Tibial nerve (tissue), 4 donors: Measurements from ENCODE around the gene CKAP5. TPM values are rescaled to one million over a fixed set of nuclear protein-coding genes. Genes with fewer than 3 reads are reported as not detected.
"Not testable (repeated sequence)": the region's sequence is repeated elsewhere in the genome, so short reads cannot be mapped to it uniquely, and the experiment has no call there.

ENCODE experiments used
- DNase-seq, 2 donors: peaks; one replicate each; pipeline ENCODE4 v3.0.0-alpha.2; 2019; ENCODE audit warnings: low spot score in 2 of 2
- H3K27ac ChIP-seq, 4 donors: fragments of 200-600 bp; sonication (generic) in 3 of 4; one replicate each; pipeline ENCODE4 v1.5.1; 2017 to 2019; ENCODE audit warnings: mild to moderate bottlenecking in 1 of 4
- H3K27me3 ChIP-seq, 2 donors: fragments of 200-600 bp; sonication (generic) in 1 of 2; one replicate each; pipeline versions ENCODE4 v1.5.1 to v1.6.0; 2017 to 2019
- H3K36me3 ChIP-seq, 3 donors: fragments of 200-600 bp; sonication (generic); one replicate each; pipeline ENCODE4 v1.5.1; 2018 to 2019
- H3K4me1 ChIP-seq, 4 donors: fragments of 200-600 bp; sonication (generic) in 3 of 4; one replicate each; pipeline ENCODE4 v1.5.1; 2017 to 2019
- H3K4me3 ChIP-seq, 4 donors: fragments of 200-600 bp; sonication (generic) in 3 of 4; one replicate each; pipeline ENCODE4 v1.5.1; 2017 to 2019; ENCODE audit warnings: mild to moderate bottlenecking in 1 of 4, moderate library complexity in 1 of 4
- H3K9me3 ChIP-seq, 4 donors: fragments of 200-600 bp; sonication (generic) in 3 of 4; one replicate each; pipeline ENCODE4 v1.5.1; 2017 to 2019
- EP300 ChIP-seq, 2 donors: sonication (generic); formaldehyde crosslinking; IDR thresholded peaks; one replicate each; pipeline ENCODE4 v1.6.1; 2017; ENCODE audit warnings: antibody characterized with exemption in 2 of 2, mild to moderate bottlenecking in 1 of 2
- POLR2A ChIP-seq, 2 donors: fragments of 450-650 bp; IDR thresholded peaks; one replicate each; pipeline ENCODE4 v1.6.1; 2017; ENCODE audit warnings: antibody characterized with exemption in 2 of 2, mild to moderate bottlenecking in 2 of 2, moderate library complexity in 2 of 2
- WGBS, 2 donors: methylation state at CpG; one replicate each; pipeline ENCODE4 v1.1.5; 2018; 5-methylcytosine and 5-hydroxymethylcytosine counted together
- total RNA-seq, 4 donors: library from RNA; depleted of rRNA; stranded (reverse); fragments of >200 nt; gene quantifications; one replicate each; pipeline ENCODE4 v1.1.0, GENCODE V29; 2016
- TF ChIP-seq, protein P1 (sequence below), 5 experiments: fragments of 200-600 bp in 3 of 5; fragments of 450-650 bp in 2 of 5; sonication (generic) in 3 of 5; IDR thresholded peaks; one replicate each; pipeline ENCODE4 v1.5.1; 2016 to 2019; ENCODE audit warnings: antibody characterized with exemption in 5 of 5, mild to moderate bottlenecking in 3 of 5, moderate library complexity in 2 of 5

The CKAP5 gene
- total RNA-seq, 4 donors from 2014 or later = 36.9 to 52.7 (median 47.7) TPM

GRCh38 chr11:46718155-46719019, 127.7 kb downstream of the CKAP5 start:
- Histone ChIP-seq H3K4me1 (no peaks in the 10 kb centered on the region), H3K9me3 (no peaks in the 10 kb centered on the region), H3K27ac (no peak overlapping the region), H3K27me3 (no peaks in the 10 kb centered on the region), H3K4me3 (no peak overlapping the region), H3K36me3 (no peaks in the 10 kb centered on the region)
- 74 to 79% methylated on average over 11 of the region's 11 CpGs for WGBS, 2 donors
- no peak for DNase-seq
- TF ChIP-seq POLR2A (IDR thresholded peaks at IDR 0.05) (no peak), EP300 (IDR thresholded peaks at IDR 0.05) (no peak)
- TF ChIP-seq, protein P1, sequence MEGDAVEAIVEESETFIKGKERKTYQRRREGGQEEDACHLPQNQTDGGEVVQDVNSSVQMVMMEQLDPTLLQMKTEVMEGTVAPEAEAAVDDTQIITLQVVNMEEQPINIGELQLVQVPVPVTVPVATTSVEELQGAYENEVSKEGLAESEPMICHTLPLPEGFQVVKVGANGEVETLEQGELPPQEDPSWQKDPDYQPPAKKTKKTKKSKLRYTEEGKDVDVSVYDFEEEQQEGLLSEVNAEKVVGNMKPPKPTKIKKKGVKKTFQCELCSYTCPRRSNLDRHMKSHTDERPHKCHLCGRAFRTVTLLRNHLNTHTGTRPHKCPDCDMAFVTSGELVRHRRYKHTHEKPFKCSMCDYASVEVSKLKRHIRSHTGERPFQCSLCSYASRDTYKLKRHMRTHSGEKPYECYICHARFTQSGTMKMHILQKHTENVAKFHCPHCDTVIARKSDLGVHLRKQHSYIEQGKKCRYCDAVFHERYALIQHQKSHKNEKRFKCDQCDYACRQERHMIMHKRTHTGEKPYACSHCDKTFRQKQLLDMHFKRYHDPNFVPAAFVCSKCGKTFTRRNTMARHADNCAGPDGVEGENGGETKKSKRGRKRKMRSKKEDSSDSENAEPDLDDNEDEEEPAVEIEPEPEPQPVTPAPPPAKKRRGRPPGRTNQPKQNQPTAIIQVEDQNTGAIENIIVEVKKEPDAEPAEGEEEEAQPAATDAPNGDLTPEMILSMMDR (IDR thresholded peaks at IDR 0.05) = no peak

DNA sequence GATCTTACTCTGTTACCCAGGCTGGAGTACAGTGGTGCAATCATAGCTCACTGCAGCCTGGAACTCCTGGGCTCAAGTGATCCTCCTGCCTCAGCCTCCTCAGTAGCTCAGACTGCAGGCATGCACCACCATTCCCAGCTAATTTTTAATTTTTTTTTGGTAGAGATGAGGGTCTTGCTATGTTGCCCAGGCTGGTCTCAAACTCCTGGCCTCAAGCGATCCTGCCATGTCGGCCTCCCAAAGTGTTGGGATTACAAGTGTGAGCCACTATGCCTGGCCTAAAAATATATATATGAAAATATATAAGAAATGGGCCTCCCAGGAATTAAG, 128.3 kb downstream of the CKAP5 start:
- H3K4me3 ChIP-seq, H3K27ac ChIP-seq, H3K27me3 ChIP-seq, H3K36me3 ChIP-seq, DNase-seq, H3K9me3 ChIP-seq, H3K4me1 ChIP-seq: not testable (repeated sequence)
- 86 to 95% methylated on average over 2 of the region's 2 CpGs for WGBS, 2 donors

- DNase-seq = no peak
- Histone ChIP-seq H3K27ac (peak overlapping the region in 1 of 4 donors; percentile 1), H3K27me3 (no peaks in the 10 kb centered on the region), H3K4me3 (no peak overlapping the region), H3K36me3 (peaks cover 0 to 10% (median 0%) of the 10 kb centered on the region in 3 donors), H3K4me1 (peaks cover 0 to 11% (median 0%) of the 10 kb centered on the region in 4 donors), H3K9me3 (no peaks in the 10 kb centered on the region)
- 91 to 92% methylated on average over 7 of the region's 7 CpGs for WGBS, 2 donors
- no peak for TF ChIP-seq POLR2A (IDR thresholded peaks at IDR 0.05)
- TF ChIP-seq EP300 (IDR thresholded peaks at IDR 0.05) = no peak
- TF ChIP-seq, protein P1 (IDR thresholded peaks at IDR 0.05) = no peak
These were observed 133.1 kb downstream of the CKAP5 start for GRCh38 chr11:46712874-46713576.

GRCh38 chr11:46711303-46711702, 134.8 kb downstream of the CKAP5 start:
- DNase-seq = no peak
- Histone ChIP-seq H3K27ac (peak overlapping the region; percentile 41 to 83 (median 70)), H3K4me3 (no peak overlapping the region), H3K9me3 (no peaks in the 10 kb centered on the region), H3K36me3 (peaks cover 0 to 28% (median 0%) of the 10 kb centered on the region in 3 donors), H3K27me3 (no peaks in the 10 kb centered on the region), H3K4me1 (peaks cover 0 to 11% (median 0%) of the 10 kb centered on the region in 4 donors)
- 68 to 80% methylated on average over 5 of the region's 5 CpGs for WGBS, 2 donors
- TF ChIP-seq EP300 (IDR thresholded peaks at IDR 0.05) (peak in 1 of 2 donors; percentile 3), POLR2A (IDR thresholded peaks at IDR 0.05) (no peak)
- TF ChIP-seq, protein P1 (IDR thresholded peaks at IDR 0.05) = no peak

DNA sequence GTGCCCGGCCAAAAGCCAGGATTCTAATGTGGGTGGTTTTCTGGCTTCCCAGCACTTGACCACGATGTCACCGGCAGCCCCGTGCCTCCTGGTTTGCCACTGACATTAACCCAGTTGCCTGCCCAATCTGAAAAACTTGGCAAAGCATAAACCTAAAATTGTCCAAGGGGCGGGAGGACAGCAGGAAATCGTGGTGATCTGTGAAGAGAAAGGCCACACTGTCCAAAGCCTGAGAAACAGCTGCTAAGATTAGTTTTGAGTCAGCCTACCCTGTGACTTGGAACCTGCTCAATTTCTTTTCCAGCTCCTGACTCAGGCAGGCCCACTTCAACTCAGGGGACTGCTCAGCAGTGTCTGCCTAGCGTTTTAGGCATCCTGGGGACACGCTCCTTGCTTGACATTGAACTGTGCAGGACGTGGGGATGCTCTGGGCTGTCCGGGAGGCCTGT, 135.2 kb downstream of the CKAP5 start:
- no peaks in the 10 kb centered on the region for H3K9me3 ChIP-seq
- 64 to 66% methylated on average over 10 of the region's 10 CpGs for WGBS, 2 donors
- no peaks in the 10 kb centered on the region for H3K27me3 ChIP-seq
- DNase-seq = peak; percentile 17 to 68
- H3K4me3 ChIP-seq = no peak overlapping the region
- H3K4me1 ChIP-seq = peaks cover 0 to 11% (median 0%) of the 10 kb centered on the region in 4 donors
- peaks cover 0 to 32% (median 0%) of the 10 kb centered on the region in 3 donors for H3K36me3 ChIP-seq
- H3K27ac ChIP-seq = peak overlapping the region; percentile 41 to 83 (median 70)
- TF ChIP-seq POLR2A (IDR thresholded peaks at IDR 0.05) (no peak), EP300 (IDR thresholded peaks at IDR 0.05) (peak in 1 of 2 donors; percentile 57)
- TF ChIP-seq, protein P1 (IDR thresholded peaks at IDR 0.05) = no peak

DNA sequence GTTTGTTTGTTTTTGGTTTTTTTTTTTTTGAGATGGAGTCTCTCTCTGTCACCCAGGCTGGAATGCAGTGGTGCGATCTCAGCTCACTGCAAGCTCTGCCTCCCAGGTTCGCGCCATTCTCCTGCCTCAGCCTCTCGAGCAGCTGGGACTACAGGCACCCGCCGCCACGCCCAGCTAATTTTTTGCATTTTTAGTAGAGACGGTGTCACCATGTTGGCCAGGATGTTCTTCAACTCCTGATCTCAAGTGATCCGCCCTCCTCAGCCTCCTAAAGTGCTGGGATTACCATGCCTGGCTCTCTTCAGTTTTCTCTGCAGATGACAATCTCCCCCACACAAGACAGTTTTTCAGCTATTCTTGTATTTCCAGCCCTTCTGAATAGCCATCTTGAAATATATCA, 136.7 kb downstream of the CKAP5 start:
- DNase-seq = not testable (repeated sequence)
- Histone ChIP-seq H3K4me1 (peaks cover 0 to 11% (median 0%) of the 10 kb centered on the region in 4 donors), H3K36me3 (peaks cover 0 to 47% (median 8%) of the 10 kb centered on the region in 3 donors)

More for the DNA sequence above, 136.7 kb downstream of the CKAP5 start:
- H3K27me3 ChIP-seq, H3K9me3 ChIP-seq, H3K27ac ChIP-seq, H3K4me3 ChIP-seq: not testable (repeated sequence)
- WGBS, 2 donors = 85 to 92% methylated on average over 9 of the region's 9 CpGs
